Osteoblast (primary cell): Measurements from ENCODE around the gene GPER1. TPM values are rescaled to one million over a fixed set of nuclear protein-coding genes. Genes with fewer than 3 reads are reported as not detected.

ENCODE experiments used
- DNase-seq: peaks from one replicate; pipeline ENCODE4 v3.0.0; 2011; ENCODE audit warnings: low spot score, mixed read lengths; ENCODE audit not compliant: insufficient read length; ENCODE audit errors: missing footprints
- H2AFZ ChIP-seq: 2 replicates; pipeline ENCODE4 v1.6.0; 2011; ENCODE audit warnings: mild to moderate bottlenecking, low read length
- H3K27ac ChIP-seq: 2 replicates; pipeline ENCODE4 v1.5.1; 2011; ENCODE audit warnings: mild to moderate bottlenecking, low read depth, low read length, moderate library complexity
- H3K27me3 ChIP-seq: 2 replicates; pipeline ENCODE4 v1.6.0; 2012; ENCODE audit warnings: mild to moderate bottlenecking, control low read depth, inconsistent platforms, low read length, moderate library complexity; ENCODE audit not compliant: insufficient read depth
- H3K36me3 ChIP-seq: 2 replicates; pipeline ENCODE4 v1.5.1; 2011; ENCODE audit warnings: mild to moderate bottlenecking, low read length, control low read depth, moderate library complexity; ENCODE audit not compliant: insufficient read depth
- H3K4me1 ChIP-seq: 2 replicates; pipeline ENCODE4 v1.5.1; 2011; ENCODE audit warnings: mild to moderate bottlenecking, low read length, control low read depth, moderate library complexity; ENCODE audit not compliant: insufficient read depth
- H3K4me2 ChIP-seq: 2 replicates; pipeline ENCODE4 v1.6.0; 2011; ENCODE audit warnings: mild to moderate bottlenecking, low read length; ENCODE audit not compliant: insufficient read depth
- H3K4me3 ChIP-seq: fragments of 200-600 bp; sonication (generic); 3 replicates; pipeline ENCODE4 v1.5.1; 2012; ENCODE audit warnings: mild to moderate bottlenecking, low read length, inconsistent platforms; ENCODE audit not compliant: insufficient read depth
- H3K79me2 ChIP-seq: 2 replicates; pipeline ENCODE4 v1.6.0; 2012; ENCODE audit warnings: mild to moderate bottlenecking, low read length, control low read depth, inconsistent platforms; ENCODE audit not compliant: insufficient read depth
- H3K9me3 ChIP-seq: 2 replicates; pipeline ENCODE4 v1.5.1; 2011; ENCODE audit warnings: low read depth, low read length, control low read depth
- H4K20me1 ChIP-seq: 2 replicates; pipeline ENCODE4 v1.6.0; 2012; ENCODE audit warnings: mild to moderate bottlenecking, low read length, control low read depth; ENCODE audit not compliant: insufficient read depth
- total RNA-seq: library from RNA; depleted of rRNA; stranded (reverse); fragments of >200 nt; gene quantifications from 2 replicates; pipeline ENCODE4 v1.2.3, GENCODE V29; 2012
- TF ChIP-seq, protein P1 (sequence below): IDR thresholded peaks from 2 replicates; pipeline ENCODE4 v1.5.1; 2011; ENCODE audit warnings: mild to moderate bottlenecking, low read depth, low read length, moderate library complexity; ENCODE audit errors: extremely low read depth

Gene GPER1
- total RNA-seq, 1 donor: 10.5 TPM

DNA sequence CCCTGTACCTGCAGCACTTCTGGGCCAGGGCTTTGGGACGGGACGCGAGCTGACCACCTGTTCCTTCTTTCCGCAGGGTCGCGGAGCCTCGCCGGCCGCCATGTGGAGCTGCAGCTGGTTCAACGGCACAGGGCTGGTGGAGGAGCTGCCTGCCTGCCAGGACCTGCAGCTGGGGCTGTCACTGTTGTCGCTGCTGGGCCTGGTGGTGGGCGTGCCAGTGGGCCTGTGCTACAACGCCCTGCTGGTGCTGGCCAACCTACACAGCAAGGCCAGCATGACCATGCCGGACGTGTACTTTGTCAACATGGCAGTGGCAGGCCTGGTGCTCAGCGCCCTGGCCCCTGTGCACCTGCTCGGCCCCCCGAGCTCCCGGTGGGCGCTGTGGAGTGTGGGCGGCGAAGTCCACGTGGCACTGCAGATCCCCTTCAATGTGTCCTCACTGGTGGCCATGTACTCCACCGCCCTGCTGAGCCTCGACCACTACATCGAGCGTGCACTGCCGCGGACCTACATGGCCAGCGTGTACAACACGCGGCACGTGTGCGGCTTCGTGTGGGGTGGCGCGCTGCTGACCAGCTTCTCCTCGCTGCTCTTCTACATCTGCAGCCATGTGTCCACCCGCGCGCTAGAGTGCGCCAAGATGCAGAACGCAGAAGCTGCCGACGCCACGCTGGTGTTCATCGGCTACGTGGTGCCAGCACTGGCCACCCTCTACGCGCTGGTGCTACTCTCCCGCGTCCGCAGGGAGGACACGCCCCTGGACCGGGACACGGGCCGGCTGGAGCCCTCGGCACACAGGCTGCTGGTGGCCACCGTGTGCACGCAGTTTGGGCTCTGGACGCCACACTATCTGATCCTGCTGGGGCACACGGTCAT lies 30.3 kb upstream of the GPER1 start:
- no peak overlapping the region for H3K27ac ChIP-seq
- peaks cover 5% of the 10 kb centered on the region for H3K4me1 ChIP-seq
- H2AFZ ChIP-seq: no peak overlapping the region
- no peaks in the 10 kb centered on the region for H3K36me3 ChIP-seq
- no peak for DNase-seq
- TF ChIP-seq, protein P1, sequence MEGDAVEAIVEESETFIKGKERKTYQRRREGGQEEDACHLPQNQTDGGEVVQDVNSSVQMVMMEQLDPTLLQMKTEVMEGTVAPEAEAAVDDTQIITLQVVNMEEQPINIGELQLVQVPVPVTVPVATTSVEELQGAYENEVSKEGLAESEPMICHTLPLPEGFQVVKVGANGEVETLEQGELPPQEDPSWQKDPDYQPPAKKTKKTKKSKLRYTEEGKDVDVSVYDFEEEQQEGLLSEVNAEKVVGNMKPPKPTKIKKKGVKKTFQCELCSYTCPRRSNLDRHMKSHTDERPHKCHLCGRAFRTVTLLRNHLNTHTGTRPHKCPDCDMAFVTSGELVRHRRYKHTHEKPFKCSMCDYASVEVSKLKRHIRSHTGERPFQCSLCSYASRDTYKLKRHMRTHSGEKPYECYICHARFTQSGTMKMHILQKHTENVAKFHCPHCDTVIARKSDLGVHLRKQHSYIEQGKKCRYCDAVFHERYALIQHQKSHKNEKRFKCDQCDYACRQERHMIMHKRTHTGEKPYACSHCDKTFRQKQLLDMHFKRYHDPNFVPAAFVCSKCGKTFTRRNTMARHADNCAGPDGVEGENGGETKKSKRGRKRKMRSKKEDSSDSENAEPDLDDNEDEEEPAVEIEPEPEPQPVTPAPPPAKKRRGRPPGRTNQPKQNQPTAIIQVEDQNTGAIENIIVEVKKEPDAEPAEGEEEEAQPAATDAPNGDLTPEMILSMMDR: no peak
- H3K79me2 ChIP-seq: no peaks in the 10 kb centered on the region
- H3K4me3 ChIP-seq: no peak overlapping the region
- no peaks in the 10 kb centered on the region for H3K27me3 ChIP-seq
- H3K4me2 ChIP-seq: no peak overlapping the region
- H4K20me1 ChIP-seq: peaks cover 17% of the 10 kb centered on the region
- no peaks in the 10 kb centered on the region for H3K9me3 ChIP-seq

DNA sequence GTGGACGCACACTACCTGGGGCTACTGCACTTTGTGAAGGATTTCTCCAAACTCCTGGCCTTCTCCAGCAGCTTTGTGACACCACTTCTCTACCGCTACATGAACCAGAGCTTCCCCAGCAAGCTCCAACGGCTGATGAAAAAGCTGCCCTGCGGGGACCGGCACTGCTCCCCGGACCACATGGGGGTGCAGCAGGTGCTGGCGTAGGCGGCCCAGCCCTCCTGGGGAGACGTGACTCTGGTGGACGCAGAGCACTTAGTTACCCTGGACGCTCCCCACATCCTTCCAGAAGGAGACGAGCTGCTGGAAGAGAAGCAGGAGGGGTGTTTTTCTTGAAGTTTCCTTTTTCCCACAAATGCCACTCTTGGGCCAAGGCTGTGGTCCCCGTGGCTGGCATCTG lies 29.6 kb upstream of the GPER1 start:
- H4K20me1 ChIP-seq: peaks cover 20% of the 10 kb centered on the region
- no peaks in the 10 kb centered on the region for H3K27me3 ChIP-seq
- H3K4me3 ChIP-seq: no peak overlapping the region
- no peak overlapping the region for H3K27ac ChIP-seq
- no peaks in the 10 kb centered on the region for H3K9me3 ChIP-seq
- no peak for DNase-seq
- no peaks in the 10 kb centered on the region for H3K79me2 ChIP-seq
- no peak overlapping the region for H3K4me2 ChIP-seq
- no peak overlapping the region for H2AFZ ChIP-seq
- TF ChIP-seq, protein P1: no peak
- peaks cover 5% of the 10 kb centered on the region for H3K4me1 ChIP-seq
- H3K36me3 ChIP-seq: no peaks in the 10 kb centered on the region

GRCh38 chr7:1058821-1059199 lies 29.1 kb upstream of the GPER1 start:
- Histone ChIP-seq H3K4me2 (no peak overlapping the region), H2AFZ (no peak overlapping the region), H3K36me3 (no peaks in the 10 kb centered on the region), H3K4me1 (peaks cover 5% of the 10 kb centered on the region), H3K9me3 (no peaks in the 10 kb centered on the region), H3K4me3 (no peak overlapping the region), H3K27ac (no peak overlapping the region), H4K20me1 (peaks cover 20% of the 10 kb centered on the region), H3K27me3 (no peaks in the 10 kb centered on the region), H3K79me2 (no peaks in the 10 kb centered on the region)
- TF ChIP-seq, protein P1: no peak
- peak; percentile 95 for DNase-seq

DNA sequence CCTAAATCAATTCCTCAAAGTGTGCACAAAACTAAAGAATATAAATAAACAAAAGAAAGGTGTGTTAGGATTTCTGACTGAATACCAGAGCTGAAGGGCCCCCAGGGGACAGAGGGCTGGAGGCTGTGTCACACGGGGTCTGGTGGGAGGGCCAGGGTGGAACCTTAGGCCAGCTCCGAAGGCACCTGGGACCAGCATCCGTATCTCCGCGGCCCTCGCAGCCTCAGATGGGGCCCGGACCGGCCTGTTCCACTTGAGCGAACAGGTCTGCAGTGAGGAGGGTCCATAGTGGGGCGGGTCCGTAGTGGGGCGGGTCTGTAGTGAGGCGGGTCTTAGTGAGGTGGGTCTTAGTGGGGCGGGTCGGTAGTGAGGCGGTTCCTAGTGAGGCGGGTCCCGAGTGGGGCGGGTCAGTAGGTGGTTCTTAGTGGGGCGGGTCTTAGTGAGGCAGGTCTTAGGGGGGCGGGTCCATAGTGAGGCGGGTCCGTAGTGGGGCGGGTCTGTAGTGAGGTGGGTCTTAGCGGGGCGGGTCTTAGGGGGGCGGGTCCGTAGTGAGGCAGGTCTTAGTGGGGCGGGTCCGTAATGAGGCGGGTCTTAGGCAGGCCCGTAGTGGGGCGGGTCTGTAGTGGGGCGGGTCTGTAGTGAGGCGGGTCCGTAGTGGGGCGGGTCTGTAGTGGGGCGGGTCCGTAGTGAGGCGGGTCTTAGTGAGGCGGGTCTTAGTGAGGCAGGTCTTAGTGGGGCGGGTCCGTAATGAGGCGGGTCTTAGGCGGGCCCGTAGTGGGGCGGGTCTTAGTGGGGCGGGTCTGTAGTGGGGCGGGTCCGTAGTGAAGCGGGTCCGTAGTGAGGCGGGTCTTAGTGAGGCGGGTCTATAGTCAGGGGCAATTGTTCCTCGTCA lies 28.5 kb upstream of the GPER1 start:
- no peaks in the 10 kb centered on the region for H3K36me3 ChIP-seq
- no peak overlapping the region for H3K27ac ChIP-seq
- no peaks in the 10 kb centered on the region for H3K9me3 ChIP-seq
- no peaks in the 10 kb centered on the region for H3K27me3 ChIP-seq
- H3K4me1 ChIP-seq: peaks cover 5% of the 10 kb centered on the region
- no peak overlapping the region for H2AFZ ChIP-seq
- no peak overlapping the region for H3K4me2 ChIP-seq
- H4K20me1 ChIP-seq: peaks cover 26% of the 10 kb centered on the region
- H3K79me2 ChIP-seq: no peaks in the 10 kb centered on the region
- peak; percentile 88 for DNase-seq
- no peak overlapping the region for H3K4me3 ChIP-seq
- TF ChIP-seq, protein P1: no peak
